Neuronal stem cell (in vitro differentiated cells): ENCODE measurements around the gene ACTR6.
A peak's percentile ranks its signal among the peaks of the same experiment; 100 is the strongest.

Source experiments
- DNase-seq: peaks from one replicate; pipeline ENCODE4 v3.0.0-alpha.2; 2013; ENCODE audit warnings: low spot score
- H2AFZ ChIP-seq: one replicate; pipeline ENCODE4 v1.6.1; 2013; ENCODE audit warnings: mild to moderate bottlenecking, low read length, inconsistent platforms
- H2AK5ac ChIP-seq: 2 replicates; pipeline ENCODE4 v1.6.1; 2013; ENCODE audit warnings: low read depth, mild to moderate bottlenecking, inconsistent platforms, low read length, moderate library complexity, mixed read lengths
- H2BK120ac ChIP-seq: 2 replicates; pipeline ENCODE4 v1.6.1; 2013; ENCODE audit warnings: low read depth, mild to moderate bottlenecking, inconsistent platforms, low read length, moderate library complexity, mixed read lengths
- H2BK12ac ChIP-seq: one replicate; pipeline ENCODE4 v1.6.1; 2013; ENCODE audit warnings: low read length, inconsistent platforms
- H2BK15ac ChIP-seq: 2 replicates; pipeline ENCODE4 v1.6.1; 2013; ENCODE audit warnings: mild to moderate bottlenecking, low read length, inconsistent platforms, mixed read lengths
- H2BK5ac ChIP-seq: one replicate; pipeline ENCODE4 v1.6.1; 2013; ENCODE audit warnings: inconsistent platforms, mild to moderate bottlenecking, low read length, moderate library complexity
- H3K14ac ChIP-seq: one replicate; pipeline ENCODE4 v1.6.1; 2013; ENCODE audit warnings: low read length, inconsistent platforms
- H3K18ac ChIP-seq: 2 replicates; pipeline ENCODE4 v1.6.1; 2013; ENCODE audit warnings: low read length, inconsistent platforms
- H3K23ac ChIP-seq: 2 replicates; pipeline ENCODE4 v1.6.1; 2013; ENCODE audit warnings: low read depth, mild to moderate bottlenecking, mixed read lengths, low read length, inconsistent platforms; ENCODE audit not compliant: poor library complexity
- H3K27ac ChIP-seq: replicated peaks from 3 replicates; pipeline ENCODE4 v1.5.1; 2013; ENCODE audit warnings: low read length, inconsistent platforms
- H3K27me3 ChIP-seq, 3 experiments: 2 replicates each; pipeline ENCODE4 v1.6.1; 2013; ENCODE audit warnings: low read length in 3 of 3, mild to moderate bottlenecking in 2 of 3, inconsistent platforms in 1 of 3, low read depth in 1 of 3, mixed read lengths in 1 of 3, moderate library complexity in 1 of 3; ENCODE audit not compliant: control insufficient read depth in 3 of 3, insufficient read depth in 3 of 3
- H3K36me3 ChIP-seq, 2 donors: replicated peaks in 1 of 2; 2 replicates each; pipeline ENCODE4 v1.6.1; 2013; ENCODE audit warnings: low read length in 2 of 2; ENCODE audit not compliant: control insufficient read depth in 2 of 2, insufficient read depth in 2 of 2
- H3K4ac ChIP-seq: 2 replicates; pipeline ENCODE4 v1.6.1; 2013; ENCODE audit warnings: inconsistent platforms, mild to moderate bottlenecking, low read length, moderate library complexity
- H3K4me1 ChIP-seq, 2 donors: 1 replicate in 1 of 2; 2 replicates in 1 of 2; pipeline ENCODE4 v1.6.1; 2013; ENCODE audit warnings: low read length in 2 of 2, low read depth in 1 of 2; ENCODE audit not compliant: control insufficient read depth in 2 of 2, insufficient read depth in 1 of 2
- H3K4me2 ChIP-seq: one replicate; pipeline ENCODE4 v1.6.1; 2013; ENCODE audit warnings: mild to moderate bottlenecking, low read length, inconsistent platforms; ENCODE audit not compliant: insufficient read depth, poor library complexity, severe bottlenecking
- H3K4me3 ChIP-seq, 2 donors: 2 replicates each; pipeline ENCODE4 v1.5.1; 2013; ENCODE audit warnings: low read length in 2 of 2, mild to moderate bottlenecking in 2 of 2, inconsistent platforms in 1 of 2, moderate library complexity in 1 of 2
- H3K79me1 ChIP-seq: one replicate; pipeline ENCODE4 v1.6.1; 2013; ENCODE audit warnings: low read depth, mild to moderate bottlenecking, inconsistent platforms, low read length, moderate library complexity
- H3K9ac ChIP-seq: one replicate; pipeline ENCODE4 v1.6.1; 2013; ENCODE audit warnings: mild to moderate bottlenecking, low read depth, low read length, inconsistent platforms; ENCODE audit not compliant: poor library complexity
- H3K9me3 ChIP-seq, 2 donors: replicated peaks in 1 of 2; 2 replicates each; pipeline versions ENCODE3 to v1.6.1; 2013; ENCODE audit warnings: low read length in 2 of 2, mild to moderate bottlenecking in 2 of 2, inconsistent platforms in 1 of 2, low read depth in 1 of 2, mixed read lengths in 1 of 2, moderate library complexity in 1 of 2; ENCODE audit not compliant: control insufficient read depth in 2 of 2, insufficient read depth in 1 of 2
- H4K8ac ChIP-seq: one replicate; pipeline ENCODE4 v1.6.1; 2013; ENCODE audit warnings: low read depth, mild to moderate bottlenecking, inconsistent platforms, low read length, moderate library complexity
- H4K91ac ChIP-seq: one replicate; pipeline ENCODE4 v1.6.1; 2013; ENCODE audit warnings: low read length, low read depth, mild to moderate bottlenecking, inconsistent platforms; ENCODE audit not compliant: poor library complexity
- WGBS, 2 donors: extraction: QIAGEN DNeasy Blood & Tissue Kit; methylation state at CpG; one replicate each; pipeline ENCODE4 v1.1.7; 2013; ENCODE audit warnings: missing lambda C conversion rate in 2 of 2, mixed read lengths in 1 of 2; ENCODE audit not compliant: insufficient read length in 2 of 2, insufficient replicate concordance in 1 of 2; ENCODE audit errors: extremely low coverage in 2 of 2; 5-methylcytosine and 5-hydroxymethylcytosine counted together

The ACTR6 gene

GRCh38 chr12:100197486-100197885 is 3.1 kb upstream of the ACTR6 start:
- Histone ChIP-seq H3K4me3 (no peak overlapping the region), H4K91ac (no peak overlapping the region), H2BK120ac (no peak overlapping the region), H3K27ac (no peak overlapping the region), H2BK5ac (no peak overlapping the region), H3K4me2 (no peak overlapping the region), H2BK15ac (no peak overlapping the region), H3K9ac (no peak overlapping the region), H3K36me3 (no peaks in the 10 kb centered on the region), H3K14ac (no peak overlapping the region), H2AK5ac (no peak overlapping the region), H2BK12ac (no peak overlapping the region), H3K18ac (no peak overlapping the region), H3K27me3 (no peaks in the 10 kb centered on the region), H2AFZ (peak overlapping the region; percentile 15), H3K9me3 (no peaks in the 10 kb centered on the region), H3K4ac (no peak overlapping the region), H3K23ac (no peak overlapping the region), H3K4me1 (peaks cover 0 to 11% of the 10 kb centered on the region in 2 donors), H4K8ac (no peak overlapping the region), H3K79me1 (peaks cover 4% of the 10 kb centered on the region)
- DNase-seq = no peak
- no CpG with 5 or more reads among the region's 4 CpGs for WGBS, 2 donors

- H2BK120ac ChIP-seq = no peak overlapping the region
- WGBS, 2 donors = no CpG with 5 or more reads among the region's 6 CpGs
- H3K36me3 ChIP-seq = peaks cover 0 to 4% of the 10 kb centered on the region in 2 donors
- H3K79me1 ChIP-seq = peaks cover 4% of the 10 kb centered on the region
- peak overlapping the region; percentile 93 for H3K9ac ChIP-seq
- peak overlapping the region; percentile 59 for H2AK5ac ChIP-seq
- H2BK5ac ChIP-seq = peak overlapping the region; percentile 88
- no peaks in the 10 kb centered on the region for H3K27me3 ChIP-seq
- H3K23ac ChIP-seq = peak overlapping the region; percentile 70
- peaks cover 0 to 11% of the 10 kb centered on the region in 2 donors for H3K4me1 ChIP-seq
- H3K14ac ChIP-seq = peak overlapping the region; percentile 10
- no peak overlapping the region for H4K91ac ChIP-seq
- H2AFZ ChIP-seq = peak overlapping the region; percentile 84
- no peak for DNase-seq
- H3K4me2 ChIP-seq = peak overlapping the region; percentile 88
- H4K8ac ChIP-seq = no peak overlapping the region
- H3K18ac ChIP-seq = peak overlapping the region; percentile 93
- H3K4ac ChIP-seq = no peak overlapping the region
- H3K27ac ChIP-seq = no peak overlapping the region
- H2BK15ac ChIP-seq = no peak overlapping the region
- no peaks in the 10 kb centered on the region for H3K9me3 ChIP-seq
- H3K4me3 ChIP-seq = peak overlapping the region; percentile 54 to 98
- H2BK12ac ChIP-seq = peak overlapping the region; percentile 18
Measured at GRCh38 chr12:100199023-100199346, 1.6 kb upstream of the ACTR6 start.

- peak; percentile 66 for DNase-seq
- peak overlapping the region; percentile 93 for H3K9ac ChIP-seq
- peaks cover 0 to 11% of the 10 kb centered on the region in 2 donors for H3K4me1 ChIP-seq
- H4K91ac ChIP-seq = no peak overlapping the region
- no peak overlapping the region for H3K4ac ChIP-seq
- H2BK5ac ChIP-seq = peak overlapping the region; percentile 88
- H2AFZ ChIP-seq = peak overlapping the region; percentile 84
- H2BK120ac ChIP-seq = no peak overlapping the region
- no peaks in the 10 kb centered on the region for H3K27me3 ChIP-seq
- peak overlapping the region; percentile 59 for H2AK5ac ChIP-seq
- H3K9me3 ChIP-seq = no peaks in the 10 kb centered on the region
- peak overlapping the region; percentile 88 for H3K4me2 ChIP-seq
- H2BK15ac ChIP-seq = peak overlapping the region; percentile 58
- no peak overlapping the region for H4K8ac ChIP-seq
- peak overlapping the region; percentile 18 for H2BK12ac ChIP-seq
- peaks cover 4% of the 10 kb centered on the region for H3K79me1 ChIP-seq
- H3K27ac ChIP-seq = peak overlapping the region; percentile 69
- peak overlapping the region; percentile 70 for H3K23ac ChIP-seq
- peak overlapping the region; percentile 10 for H3K14ac ChIP-seq
- peak overlapping the region; percentile 54 to 98 for H3K4me3 ChIP-seq
- H3K36me3 ChIP-seq = peaks cover 0 to 4% of the 10 kb centered on the region in 2 donors
- WGBS, 2 donors = no CpG with 5 or more reads among the region's 79 CpGs
- peak overlapping the region; percentile 93 for H3K18ac ChIP-seq
Measured at GRCh38 chr12:100199347-100200149, 1.1 kb upstream of the ACTR6 start.

DNA sequence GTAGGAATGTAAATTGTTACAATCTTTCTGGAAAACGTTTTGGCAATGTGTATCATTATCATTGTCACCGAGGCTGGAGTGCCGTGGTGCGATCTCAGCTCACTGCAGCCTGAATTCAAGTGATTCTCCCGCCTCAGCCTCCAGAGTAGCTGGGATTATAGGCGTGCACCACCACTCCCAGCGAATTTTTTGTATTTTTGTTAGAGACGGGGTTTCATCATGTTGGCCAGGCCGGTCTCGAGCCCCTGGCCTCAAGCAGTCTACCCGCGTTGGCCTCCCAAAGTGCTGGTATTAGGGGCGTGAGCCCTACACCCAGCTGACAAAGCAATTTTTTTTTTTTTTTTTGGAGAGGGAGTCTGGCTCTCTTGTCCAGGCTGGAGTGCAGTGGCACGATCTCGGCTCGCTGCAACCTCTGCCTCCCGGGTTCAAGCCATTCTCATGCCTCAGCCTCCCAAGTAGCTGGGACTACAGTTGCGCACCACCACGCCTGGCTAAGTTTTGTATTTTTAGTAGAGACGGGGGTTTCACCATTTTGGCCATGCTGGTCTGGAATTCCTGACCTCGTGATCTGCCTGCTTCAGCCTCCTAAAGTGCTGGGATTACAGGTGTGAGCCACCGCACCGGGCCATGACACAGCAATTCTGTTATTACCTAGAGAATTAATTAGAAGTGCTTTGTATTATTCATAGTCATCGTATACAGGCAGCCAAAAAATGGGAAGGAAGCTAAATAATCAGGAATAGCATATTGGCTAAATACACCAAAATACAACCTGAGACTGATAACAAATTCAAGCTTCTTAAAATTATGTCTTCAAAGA is 1.2 kb downstream of the ACTR6 start:
- DNase-seq = no peak
- peak overlapping the region in 1 of 2 donors; percentile 54 for H3K4me3 ChIP-seq
- WGBS, 2 donors = no CpG with 5 or more reads among the region's 24 CpGs

More for the DNA sequence above, 1.2 kb downstream of the ACTR6 start:
- Histone ChIP-seq H3K79me1 (peaks cover 4% of the 10 kb centered on the region), H2AFZ (no peak overlapping the region), H3K9ac (no peak overlapping the region), H3K27ac (no peak overlapping the region), H2BK12ac (no peak overlapping the region), H3K18ac (no peak overlapping the region), H3K9me3 (no peaks in the 10 kb centered on the region), H4K91ac (no peak overlapping the region), H2BK15ac (no peak overlapping the region), H2AK5ac (no peak overlapping the region), H4K8ac (no peak overlapping the region), H3K23ac (no peak overlapping the region), H3K36me3 (peaks cover 0 to 21% of the 10 kb centered on the region in 2 donors), H2BK120ac (no peak overlapping the region), H3K14ac (no peak overlapping the region), H3K4me1 (peaks cover 0 to 11% of the 10 kb centered on the region in 2 donors), H3K4me2 (peak overlapping the region; percentile 21), H3K27me3 (no peaks in the 10 kb centered on the region), H3K4ac (no peak overlapping the region), H2BK5ac (no peak overlapping the region)
